CD4-positive, alpha-beta T cell treated with Interleukin-10 for 1 hour (primary cell): ENCODE measurements around the gene RNF212.
"Not testable (repeated sequence)": the region's sequence is repeated elsewhere in the genome, so short reads cannot be mapped to it uniquely, and the experiment has no call there.

Experiments used
- DNase-seq: peaks from one replicate; pipeline ENCODE4 v3.0.0-alpha.2; 2020

The RNF212 gene

DNA sequence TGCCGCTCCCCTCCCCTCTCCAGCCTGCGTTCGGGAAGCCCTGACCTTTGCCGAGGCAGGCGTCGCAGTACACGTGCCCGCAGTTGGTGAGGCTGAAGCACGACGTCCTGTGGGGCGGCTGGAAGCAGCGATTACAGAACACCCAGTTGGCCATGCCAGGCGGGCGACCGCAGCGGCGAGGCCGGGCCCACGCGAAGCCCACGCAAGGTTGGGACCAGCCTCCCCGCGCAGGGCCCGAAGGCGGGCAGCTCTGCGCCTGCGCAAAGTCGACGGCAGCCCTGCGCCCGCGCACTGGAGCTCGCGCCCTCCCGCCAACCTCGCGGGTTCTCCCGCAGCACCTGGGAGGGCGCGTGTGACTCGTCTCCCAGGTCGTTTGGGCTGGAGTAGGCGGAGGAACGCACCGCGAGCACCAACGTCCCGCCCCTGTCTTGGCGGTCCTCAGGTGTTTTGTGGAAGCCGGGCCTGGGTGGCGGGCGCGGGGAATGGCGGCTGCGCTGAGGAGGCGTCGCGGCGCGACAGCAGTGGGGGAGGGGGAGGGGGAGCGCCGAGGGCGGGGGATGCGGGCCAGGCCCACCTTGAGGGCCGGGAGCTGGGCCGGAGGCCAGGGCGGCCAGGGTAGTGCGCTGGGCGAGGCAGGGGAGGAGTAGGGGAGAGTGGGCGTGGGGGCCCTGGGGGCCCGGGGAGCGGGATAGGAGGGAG is at the start of gene RNF212:
TSS of gene RNF212 (minus strand) at position 254 of the 699 bp plus-strand sequence. CDS start at position 154, 100 bp downstream.
- peak; percentile 61 for DNase-seq

DNA sequence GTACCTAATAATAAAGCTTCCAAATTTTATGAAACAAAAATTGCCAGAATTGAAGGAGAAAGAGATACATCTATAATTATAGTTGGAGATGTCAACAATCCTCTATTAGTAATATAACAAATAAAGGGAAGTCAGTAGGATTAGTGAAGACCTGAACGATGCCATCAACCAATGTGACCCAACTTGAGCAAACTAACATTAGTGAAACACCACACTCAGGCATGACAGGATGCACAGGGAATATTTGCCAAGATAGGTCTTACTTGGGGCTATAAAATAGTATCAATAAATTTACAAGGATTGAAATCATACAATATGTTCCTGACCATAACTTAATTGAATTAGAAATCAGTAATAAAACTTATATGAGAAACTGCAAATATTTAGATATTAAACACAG is 47.0 kb upstream of the RNF212 start:
- DNase-seq, result no peak

DNA sequence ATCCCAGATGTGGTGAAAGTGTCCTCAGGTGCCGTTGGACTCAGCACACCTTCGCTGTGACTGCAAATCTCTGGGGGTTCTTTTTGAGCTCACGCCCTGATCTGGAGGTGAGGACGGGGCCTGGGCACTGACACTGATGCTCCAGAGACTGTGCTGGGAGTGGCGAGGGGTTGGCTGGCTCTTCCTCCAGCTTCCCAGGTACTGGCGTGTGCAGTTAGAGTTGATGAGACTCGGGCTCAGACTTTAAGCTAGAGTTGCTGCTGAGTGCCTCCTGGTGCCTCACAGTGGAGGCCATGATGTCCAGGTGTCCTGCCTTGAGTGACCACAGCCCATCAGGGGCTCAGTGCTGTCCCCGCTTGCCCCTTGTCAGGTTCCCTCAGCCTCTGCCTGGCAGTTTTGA is 42.7 kb upstream of the RNF212 start:
- no peak for DNase-seq

DNA sequence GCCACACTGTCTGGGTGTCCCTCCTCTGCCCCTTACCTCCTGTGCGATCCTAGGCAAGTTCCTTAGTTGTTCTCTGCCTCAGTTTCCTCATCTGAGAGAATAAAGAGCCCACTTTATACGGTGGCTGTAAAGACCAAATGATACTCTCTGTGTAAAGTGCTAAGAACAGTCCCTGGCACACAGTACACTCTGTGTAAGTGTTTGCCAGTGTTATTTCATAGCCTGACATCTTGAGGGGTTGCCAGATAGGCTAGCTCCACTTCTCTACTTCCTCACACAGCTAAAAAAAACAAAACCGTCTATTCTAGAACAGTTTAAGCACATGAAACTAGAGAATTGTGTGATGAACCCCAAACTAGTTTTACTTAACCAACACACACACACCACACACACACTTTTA is 42.0 kb upstream of the RNF212 start:
- no peak for DNase-seq

DNA sequence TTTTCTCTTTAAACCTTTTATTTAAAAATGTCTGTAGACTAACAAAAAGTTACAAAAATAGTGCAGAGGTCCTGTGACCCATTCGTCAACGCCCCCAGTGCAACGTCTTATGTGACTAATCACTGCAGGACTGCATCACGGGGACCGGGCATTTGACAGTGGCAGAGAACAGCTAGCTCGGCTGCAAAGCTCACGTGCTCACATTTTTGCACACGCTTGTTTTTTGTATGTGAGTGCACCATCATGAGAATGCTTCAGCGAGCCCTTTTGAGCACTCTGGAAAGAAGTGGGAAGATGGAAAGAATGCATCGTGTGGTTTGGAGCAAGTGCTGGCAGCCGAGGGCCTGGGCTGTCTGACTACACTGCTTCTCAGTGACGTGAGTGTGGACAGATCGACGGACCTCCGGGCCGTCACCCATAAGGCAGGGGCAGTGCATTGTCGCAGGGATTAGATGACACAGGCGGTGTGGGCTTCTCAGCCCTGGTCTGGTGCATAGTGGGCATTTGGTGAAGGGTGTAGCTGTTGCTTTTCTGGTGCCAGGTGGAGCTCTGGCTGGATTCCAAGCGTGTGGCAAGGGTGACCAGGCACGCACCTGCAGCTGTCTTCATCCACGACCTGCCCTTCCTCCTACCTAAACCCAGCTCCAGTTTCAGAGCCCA is 41.3 kb upstream of the RNF212 start:
- DNase-seq, result no peak

GRCh38 chr4:1154126-1154522 is 40.8 kb upstream of the RNF212 start:
- no peak for DNase-seq

DNA sequence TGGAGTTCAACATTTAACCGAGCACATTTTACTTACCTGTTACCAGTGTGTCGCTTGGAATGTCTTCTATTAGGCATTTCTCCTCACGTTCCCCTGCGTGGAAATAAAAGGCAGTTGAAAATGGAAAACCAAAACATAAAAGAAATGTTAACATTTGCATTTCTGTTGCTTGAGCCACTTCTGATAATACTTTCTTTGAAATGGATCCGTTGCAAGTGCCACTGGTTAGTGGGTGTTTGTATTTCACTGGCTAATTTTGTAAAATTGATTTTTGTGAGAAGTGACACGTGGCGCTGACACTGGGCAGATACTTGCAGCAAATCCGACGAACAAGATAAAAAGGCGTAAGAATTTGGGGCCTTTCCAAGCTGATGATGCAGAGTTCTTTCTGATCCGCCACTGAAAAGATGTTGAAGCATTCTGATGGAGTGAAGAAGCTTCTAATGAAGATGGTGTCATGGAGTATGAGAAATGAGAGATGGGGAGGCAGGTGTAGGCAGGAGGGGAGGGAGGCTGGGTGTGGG is 40.3 kb upstream of the RNF212 start:
- DNase-seq, result no peak

GRCh38 chr4:1152290-1152689 is 38.9 kb upstream of the RNF212 start:
- DNase-seq, result no peak

GRCh38 chr4:1151541-1151940 is 38.2 kb upstream of the RNF212 start:
- DNase-seq, result no peak

DNA sequence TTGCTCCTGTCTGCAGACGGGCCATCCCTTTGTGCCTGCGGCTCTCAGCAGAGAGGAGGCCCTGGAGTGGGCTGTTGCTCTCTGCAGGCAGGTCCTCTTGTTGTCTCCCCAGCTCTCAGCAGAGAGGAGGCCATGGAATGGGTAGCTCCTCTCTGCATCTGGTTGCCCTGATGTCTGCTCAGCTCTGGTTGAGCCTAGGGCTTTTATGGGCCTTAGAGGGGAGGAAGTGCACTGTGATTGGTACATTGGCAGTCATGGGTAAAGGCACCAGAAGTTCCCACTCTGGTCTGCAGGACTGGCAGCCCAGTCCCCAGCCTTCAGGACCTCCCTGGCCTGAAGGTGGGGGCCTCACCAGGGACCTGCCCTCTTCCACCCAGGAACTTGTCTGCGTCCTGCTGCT is 37.5 kb upstream of the RNF212 start:
- no peak for DNase-seq

DNA sequence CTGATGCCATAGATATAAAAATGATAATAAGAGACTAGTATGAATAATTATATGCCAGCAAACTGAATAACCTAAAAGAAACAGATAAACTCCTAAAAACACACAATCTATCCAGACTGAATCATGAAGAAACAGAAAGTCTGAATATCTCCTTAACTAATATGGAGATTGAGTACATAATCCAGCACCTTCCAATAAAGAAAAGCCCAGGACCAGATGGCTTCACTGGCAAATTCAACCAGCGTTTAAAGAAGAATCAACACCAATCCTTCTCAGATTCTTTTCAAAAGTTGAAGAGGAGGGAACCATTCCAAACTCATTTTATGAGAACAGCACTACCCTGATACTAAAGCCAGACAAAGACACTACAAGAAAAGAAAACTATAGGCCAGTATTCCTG is 26.5 kb upstream of the RNF212 start:
- no peak for DNase-seq

GRCh38 chr4:1137850-1138249 is 24.5 kb upstream of the RNF212 start:
- no peak for DNase-seq

- DNase-seq, result peak; percentile 24
Observed at GRCh38 chr4:1137063-1137776, 23.9 kb upstream of the RNF212 start.

GRCh38 chr4:1136048-1136447 is 22.7 kb upstream of the RNF212 start:
- no peak for DNase-seq

DNA sequence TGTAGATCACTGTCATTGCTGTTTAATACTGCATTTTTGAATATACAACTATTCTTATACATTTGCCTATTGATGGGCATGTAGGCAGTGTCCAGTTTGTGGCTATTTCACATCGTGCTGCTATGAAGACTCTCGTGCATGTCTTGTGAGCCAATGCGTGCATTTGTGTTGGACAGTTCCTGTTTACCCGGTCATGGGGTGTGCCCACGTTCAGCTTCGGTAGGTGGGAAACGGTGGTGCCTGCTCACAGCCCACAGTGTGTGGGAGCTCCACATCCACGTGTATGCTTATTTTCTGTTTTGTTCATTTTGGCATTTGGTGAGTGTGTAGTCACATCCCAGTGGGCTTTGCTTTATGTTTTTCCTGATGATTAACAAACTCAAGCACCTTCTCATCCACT is 19.7 kb upstream of the RNF212 start:
- DNase-seq, result no peak

- DNase-seq, result peak; percentile 85
Observed at GRCh38 chr4:1130316-1131186, 17.2 kb upstream of the RNF212 start.

DNA sequence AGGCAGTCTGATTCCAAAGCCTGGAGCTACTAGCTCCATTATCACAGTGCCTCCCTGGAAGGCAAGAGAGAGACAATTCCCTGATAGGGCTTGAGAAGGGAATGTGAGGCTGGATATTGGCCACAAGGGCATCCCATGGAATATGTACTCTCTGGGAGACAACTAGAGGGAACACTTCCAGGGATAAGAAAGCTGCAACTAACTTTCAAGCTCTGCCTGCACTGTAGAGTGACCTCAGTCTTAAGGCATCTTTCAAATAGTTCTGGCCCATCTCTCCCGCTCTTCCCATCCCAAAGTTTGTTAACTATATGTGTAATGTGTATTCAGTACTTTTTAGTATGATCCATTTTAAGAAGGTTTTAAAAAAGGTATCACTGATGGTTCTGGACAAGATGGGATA is 13.1 kb upstream of the RNF212 start:
- no peak for DNase-seq

- DNase-seq, result not testable (repeated sequence)
Observed at GRCh38 chr4:1125466-1125865, 12.1 kb upstream of the RNF212 start.

- no peak for DNase-seq
Observed at GRCh38 chr4:1124818-1125217, 11.5 kb upstream of the RNF212 start.

DNA sequence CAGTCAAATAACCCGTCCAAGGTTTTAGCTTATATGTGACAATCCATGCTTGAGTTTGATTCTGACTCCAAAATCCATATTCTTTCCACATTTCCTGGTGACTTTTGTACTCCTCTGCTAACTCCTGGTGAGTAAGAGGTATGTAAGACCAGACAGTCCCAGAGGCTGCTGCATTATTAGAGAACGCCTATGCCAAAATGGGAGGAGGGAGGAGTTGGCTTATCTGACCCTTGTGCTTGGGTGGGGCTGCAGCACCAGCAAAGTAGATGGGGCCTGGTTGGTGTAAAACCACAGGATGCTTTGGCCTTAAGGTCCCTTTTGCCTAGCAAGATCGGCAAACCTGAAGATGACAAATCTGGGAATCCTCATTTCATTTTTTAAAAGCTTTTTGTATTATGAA is 9.1 kb upstream of the RNF212 start:
- DNase-seq, result no peak

- DNase-seq, result no peak
Observed at GRCh38 chr4:1116838-1117237, 3.5 kb upstream of the RNF212 start.

DNA sequence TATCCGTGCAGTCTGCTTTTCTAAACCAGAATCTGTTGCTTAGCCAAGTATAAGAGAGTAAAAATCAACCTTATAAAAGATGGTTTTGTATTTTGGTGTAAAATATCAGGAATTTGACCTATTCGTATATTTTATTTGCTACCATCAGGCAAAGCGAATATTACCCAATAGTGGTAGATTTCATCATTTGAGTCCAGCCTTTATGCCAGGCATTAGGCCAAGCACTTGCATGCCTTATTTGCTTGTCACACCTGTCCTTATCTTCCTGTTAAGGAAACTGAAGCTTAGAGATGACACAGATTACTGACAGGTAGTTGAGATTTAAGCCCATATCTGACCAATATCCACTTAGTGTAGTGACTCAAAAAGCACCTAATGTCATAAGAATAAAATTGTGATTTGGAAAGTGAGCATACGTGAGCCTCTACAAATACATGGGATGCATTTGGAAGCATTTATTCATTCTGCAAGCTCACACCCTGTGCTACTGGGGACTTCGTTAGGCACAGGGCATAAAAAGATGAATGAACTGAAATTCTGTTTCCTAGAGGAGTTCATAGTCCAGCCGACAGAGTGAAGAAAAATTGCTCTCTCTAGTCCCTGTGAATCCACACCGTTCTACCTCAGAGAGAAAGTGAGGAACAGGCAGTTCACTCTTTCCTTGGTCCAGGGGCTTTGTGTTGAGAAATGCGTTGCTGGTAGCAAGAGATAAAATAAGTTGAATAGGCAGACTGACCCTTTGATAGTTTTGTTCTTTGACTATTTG is 2.3 kb upstream of the RNF212 start:
- no peak for DNase-seq
